GM12873 (cell line): ENCODE data around the gene TMUB1.

Source experiments
- CTCF ChIP-seq: IDR thresholded peaks from 2 replicates; pipeline ENCODE4 v1.5.1; 2012; ENCODE audit warnings: low read depth, mild to moderate bottlenecking, moderate library complexity, low read length, control low read depth; ENCODE audit not compliant: insufficient read depth; ENCODE audit errors: missing control alignments

The TMUB1 gene

GRCh38 chr7:151095828-151096475 is 12.7 kb upstream of the TMUB1 start:
- no peak for TF ChIP-seq CTCF

GRCh38 chr7:151095123-151095797 is 12.0 kb upstream of the TMUB1 start:
- no peak for TF ChIP-seq CTCF

- no peak for TF ChIP-seq CTCF
Measured at GRCh38 chr7:151094675-151095074, 11.4 kb upstream of the TMUB1 start.

DNA sequence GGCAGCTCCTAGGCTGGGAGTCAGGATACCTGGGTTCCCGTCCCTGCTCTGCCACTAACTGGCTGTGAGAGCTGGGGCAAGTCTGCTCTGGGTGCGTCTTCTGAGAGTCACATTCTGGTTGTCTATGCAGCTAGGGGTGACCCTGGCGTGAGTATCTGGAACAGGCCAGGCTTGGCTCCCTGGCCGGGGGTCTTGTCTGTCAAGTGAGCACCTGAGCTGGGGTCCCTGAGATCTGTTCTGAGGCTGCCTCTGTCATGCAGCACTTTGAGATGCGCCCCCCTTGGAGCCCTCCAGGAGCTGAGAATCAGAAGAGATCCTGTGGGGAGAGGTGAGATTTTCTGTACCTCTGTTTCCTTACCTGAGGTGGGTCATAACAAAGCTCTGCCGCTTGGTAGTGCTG is 10.5 kb upstream of the TMUB1 start:
- TF ChIP-seq CTCF: no peak

GRCh38 chr7:151091988-151092387 is 8.7 kb upstream of the TMUB1 start:
- TF ChIP-seq CTCF: no peak

- peak; percentile 70 for TF ChIP-seq CTCF
Measured at GRCh38 chr7:151091431-151091830, 8.1 kb upstream of the TMUB1 start.

- TF ChIP-seq CTCF: no peak
Measured at GRCh38 chr7:151091003-151091402, 7.7 kb upstream of the TMUB1 start.
